Caco-2 (cell line): Measurements from ENCODE around the gene NPFFR1. TPM values are rescaled to one million over a fixed set of nuclear protein-coding genes. Genes with fewer than 3 reads are reported as not detected.

Experiments
- BruUV-seq: library from RNA; stranded (reverse); fragments of 400-500 nt; replicated peaks from 2 replicates; lab custom pipeline; 2021; lab: Mats Ljungman, UMichigan
- CTCF ChIA-PET: fragments of 300-600 bp; sonication (Branson Sonifier 250); formaldehyde crosslinking; loops from one replicate; lab custom pipeline; 2022; ENCODE audit warnings: antibody characterized with exemption; lab: Charles Lee
- POLR2A ChIA-PET: fragments of 300-600 bp; sonication (Branson Sonifier 250); formaldehyde crosslinking; loops from one replicate; lab custom pipeline; 2022; ENCODE audit warnings: antibody characterized with exemption; lab: Charles Lee
- DNase-seq, 2 experiments: peaks; one replicate each; pipeline versions ENCODE4 v3.0.0 to v3.0.0-alpha.2; 2020 to 2022
- H3K27me3 ChIP-seq: replicated peaks from 2 replicates; pipeline ENCODE4 v1.6.0; 2011; ENCODE audit warnings: low read length; ENCODE audit not compliant: control insufficient read depth, insufficient read depth
- H3K36me3 ChIP-seq: 2 replicates; pipeline ENCODE4 v1.5.1; 2011; ENCODE audit warnings: low read length; ENCODE audit not compliant: control insufficient read depth, insufficient read depth
- H3K4me1 ChIP-seq: fragments of 250-450 bp; sonication (Bioruptor Pico); 2 replicates; pipeline ENCODE4 v1.5.1; 2020; ENCODE audit warnings: mild to moderate bottlenecking
- H3K4me3 ChIP-seq: 2 replicates; pipeline ENCODE4 v1.5.1; 2011; ENCODE audit warnings: low read depth, mild to moderate bottlenecking, control low read depth, low read length
- H3K9me3 ChIP-seq: fragments of 250-450 bp; sonication (Bioruptor Pico); 2 replicates; pipeline ENCODE4 v1.5.1; 2020; ENCODE audit warnings: mild to moderate bottlenecking, moderate library complexity
- H3K27ac Mint-ChIP-seq: one replicate; pipeline ENCODE4 v1.8.0; 2022; ENCODE audit warnings: mixed read lengths; ENCODE audit not compliant: unreplicated experiment
- H3K27me3 Mint-ChIP-seq: one replicate; pipeline ENCODE4 v1.8.0; 2022; ENCODE audit warnings: mixed read lengths; ENCODE audit not compliant: insufficient read depth, unreplicated experiment
- H3K36me3 Mint-ChIP-seq: one replicate; pipeline ENCODE4 v1.8.0; 2022; ENCODE audit warnings: mild to moderate bottlenecking, mixed read lengths; ENCODE audit not compliant: insufficient read depth, unreplicated experiment
- H3K4me1 Mint-ChIP-seq: one replicate; pipeline ENCODE4 v1.8.0; 2022; ENCODE audit warnings: low read depth, mixed read lengths; ENCODE audit not compliant: unreplicated experiment
- H3K4me3 Mint-ChIP-seq: one replicate; pipeline ENCODE4 v1.8.0; 2022; ENCODE audit warnings: mild to moderate bottlenecking, moderate library complexity, mixed read lengths; ENCODE audit not compliant: unreplicated experiment
- H3K9me3 Mint-ChIP-seq: one replicate; pipeline ENCODE4 v1.8.0; 2022; ENCODE audit warnings: mixed read lengths; ENCODE audit not compliant: unreplicated experiment
- CTCF ChIP-seq, 2 experiments: fragments of 200-600 bp in 1 of 2; IDR thresholded peaks; 1 replicate in 1 of 2; 2 replicates in 1 of 2; pipeline versions ENCODE4 v1.5.1 to v1.8.0; 2011 to 2022; ENCODE audit warnings: antibody characterized with exemption in 1 of 2, control low read depth in 1 of 2, inconsistent platforms in 1 of 2, low read depth in 1 of 2, low read length in 1 of 2, mild to moderate bottlenecking in 1 of 2, moderate library complexity in 1 of 2; ENCODE audit not compliant: insufficient read depth in 1 of 2, severe bottlenecking in 1 of 2, unreplicated experiment in 1 of 2
- intact Hi-C: fragments of 100-400 bp; cut with micrococcal nuclease; formaldehyde crosslinking; loops from one replicate; pipeline ENCODE4 v1.10.0; 2022; ENCODE audit not compliant: unreplicated experiment
- total RNA-seq: library from RNA; stranded (reverse); gene quantifications from 2 replicates; pipeline ENCODE4 v1.2.3, GENCODE V29; 2022

Gene NPFFR1
- total RNA-seq, 1 experiment from 2014 or later, result not detected

DNA sequence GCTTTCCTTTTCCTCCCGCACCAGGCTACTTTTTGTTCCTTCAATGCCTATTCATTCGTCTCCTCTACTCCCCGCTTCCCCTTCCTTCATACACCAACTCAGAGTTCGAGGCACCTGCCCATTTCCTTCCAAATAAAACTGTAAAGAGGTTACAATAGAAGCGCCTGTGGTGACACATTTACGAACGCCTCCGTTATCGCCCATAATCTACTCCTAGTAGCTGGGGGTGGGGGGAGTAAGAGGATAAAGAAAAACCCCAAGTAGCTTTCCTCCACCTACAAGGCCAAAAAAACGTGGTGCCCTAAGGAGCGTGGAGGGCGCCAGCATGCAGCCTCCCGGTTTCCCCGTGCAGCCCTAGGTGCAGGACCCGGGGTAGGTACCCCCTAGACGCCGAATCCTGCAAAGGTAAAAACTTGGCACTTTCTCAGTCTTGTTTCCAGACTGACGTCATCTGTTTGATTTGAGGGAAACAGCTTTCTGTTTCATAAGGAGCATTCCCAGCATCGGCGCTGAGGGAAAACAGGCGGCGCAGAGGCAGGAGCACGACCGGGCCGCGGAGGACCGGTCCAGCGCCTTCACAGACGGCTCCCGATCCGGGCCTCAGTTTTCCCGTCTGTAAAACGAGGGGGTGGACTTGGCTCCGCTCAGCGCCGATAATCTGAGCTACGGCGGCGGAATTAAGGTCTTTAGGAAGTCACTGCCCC is 51.5 kb downstream of the NPFFR1 start:
- ChIA-PET POLR2A (interaction anchor here (0.6 to 2.4 kb wide), 19 partner anchors 9 to 374 kb away, joined by 3 to 25 read pairs (median 4); partner anchors contain the start of genes EIF4EBP2, SAR1A and TYSND1), CTCF (interaction anchor here (0.5 to 3.7 kb wide), 8 partner anchors 10 to 155 kb away, joined by 3 to 80 read pairs (median 19); partner anchors contain the start of gene TYSND1)
- Histone ChIP-seq H3K4me3 (peak overlapping the region; percentile 85), H3K4me1 (peaks cover 26% of the 10 kb centered on the region), H3K27me3 (no peaks in the 10 kb centered on the region), H3K9me3 (no peaks in the 10 kb centered on the region; the same call in 1 of the 2 replicates), H3K36me3 (peaks cover 2% of the 10 kb centered on the region; the same call in 1 of the 2 replicates)
- H3K4me3 Mint-ChIP-seq, result peak overlapping the region; percentile 76
- no peak for TF ChIP-seq CTCF (IDR thresholded peaks at IDR 0.05; ENCODE audit: insufficient read depth in 1 of 2, low read depth in 1 of 2, low read length in 1 of 2, severe bottlenecking in 1 of 2, unreplicated experiment in 1 of 2)
- no peaks in the 10 kb centered on the region for H3K27me3 Mint-ChIP-seq
- peak; percentile 80 for DNase-seq
- H3K27ac Mint-ChIP-seq, result peak overlapping the region; percentile 99
- H3K36me3 Mint-ChIP-seq, result peaks cover 54% of the 10 kb centered on the region
- BruUV-seq, result no TSS peak
- no peaks in the 10 kb centered on the region for H3K9me3 Mint-ChIP-seq
- H3K4me1 Mint-ChIP-seq, result peaks cover 19% of the 10 kb centered on the region
- intact Hi-C loops, result loop anchor here (2.0 kb wide), 2 partner anchors 32 to 150 kb away; partner anchors contain the start of gene LRRC20

DNA sequence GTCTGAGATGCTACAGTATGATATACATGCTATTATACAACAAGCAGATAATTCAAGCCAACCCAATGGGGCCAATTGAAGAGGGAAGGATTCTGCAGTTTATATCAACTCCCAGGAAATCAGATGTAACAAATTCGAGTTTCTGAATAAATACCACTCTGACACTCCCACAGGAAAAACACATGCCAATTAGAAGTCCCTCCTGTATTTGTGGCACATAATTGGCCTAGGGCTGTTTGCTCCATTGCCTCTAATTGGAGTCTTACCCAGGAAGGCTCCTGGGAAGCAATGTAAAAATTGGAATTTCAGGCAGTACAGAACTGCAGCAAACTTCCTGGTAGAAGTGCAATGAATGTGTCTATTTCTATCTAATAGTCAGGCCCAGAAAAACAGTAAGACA is 55.3 kb downstream of the NPFFR1 start:
- POLR2A ChIA-PET, result no interaction called here
- no peaks in the 10 kb centered on the region for H3K27me3 Mint-ChIP-seq
- no TSS peak for BruUV-seq
- peaks cover 16% of the 10 kb centered on the region for H3K4me1 ChIP-seq
- no peak for DNase-seq
- H3K36me3 Mint-ChIP-seq, result peaks cover 68% of the 10 kb centered on the region
- intact Hi-C loops, result loop anchor here (10.0 kb wide), 1 partner anchor 316 kb away; no protein-coding TSS in a partner anchor
- no peak for TF ChIP-seq CTCF (IDR thresholded peaks at IDR 0.05; ENCODE audit: insufficient read depth in 1 of 2, low read depth in 1 of 2, low read length in 1 of 2, severe bottlenecking in 1 of 2, unreplicated experiment in 1 of 2)
- peaks cover 19% of the 10 kb centered on the region for H3K4me1 Mint-ChIP-seq
- no peaks in the 10 kb centered on the region for H3K9me3 Mint-ChIP-seq
- no peak overlapping the region for H3K4me3 Mint-ChIP-seq
- no peaks in the 10 kb centered on the region for H3K27me3 ChIP-seq
- CTCF ChIA-PET, result interaction anchor here (1.2 to 4.3 kb wide), 3 partner anchors 37 to 136 kb away, joined by 3 to 21 read pairs (median 6); no protein-coding TSS in a partner anchor
- no peaks in the 10 kb centered on the region for H3K9me3 ChIP-seq
- H3K36me3 ChIP-seq, result peaks cover 2% of the 10 kb centered on the region; the same call in 1 of the 2 replicates
- no peak overlapping the region for H3K4me3 ChIP-seq
- H3K27ac Mint-ChIP-seq, result no peak overlapping the region

DNA sequence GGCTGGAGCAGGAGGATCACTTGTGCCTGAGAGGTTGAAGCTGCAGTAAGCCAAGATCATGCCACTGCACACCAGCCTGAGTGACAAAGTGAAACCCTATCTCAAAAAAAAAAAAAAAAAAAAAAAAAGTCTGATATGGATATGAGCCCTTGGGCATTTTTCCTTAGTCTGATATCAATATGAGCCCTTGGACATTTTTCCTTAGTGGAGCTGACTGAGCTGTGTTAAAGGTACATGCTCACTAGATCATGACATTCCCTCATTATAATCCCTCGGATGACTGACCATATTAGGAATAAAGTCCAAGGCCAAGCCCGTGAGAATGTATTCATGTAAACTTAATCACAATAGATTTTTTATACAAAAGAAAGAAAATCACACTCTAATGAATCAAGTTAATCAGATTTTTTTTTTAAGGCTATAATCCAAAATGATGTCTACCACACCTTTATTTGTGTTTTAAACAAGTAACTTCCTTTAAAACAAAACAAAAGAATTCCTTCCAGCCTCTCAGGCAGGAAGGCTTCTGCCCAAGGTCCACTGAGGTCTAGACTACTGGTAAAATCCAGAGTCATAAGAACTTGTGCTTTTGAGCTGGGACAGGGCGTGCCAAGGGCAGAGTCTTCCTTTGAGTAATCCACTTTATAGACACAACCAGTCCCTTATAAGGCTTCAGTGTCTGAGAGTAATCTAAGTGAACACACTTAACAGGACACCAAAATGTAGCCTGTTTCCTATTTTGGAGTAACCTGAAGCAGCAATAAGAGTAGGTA is 56.1 kb downstream of the NPFFR1 start:
- Mint-ChIP-seq H3K4me1 (peaks cover 19% of the 10 kb centered on the region), H3K4me3 (no peak overlapping the region), H3K9me3 (no peaks in the 10 kb centered on the region), H3K27ac (no peak overlapping the region), H3K36me3 (peaks cover 66% of the 10 kb centered on the region), H3K27me3 (no peaks in the 10 kb centered on the region)
- Histone ChIP-seq H3K27me3 (no peaks in the 10 kb centered on the region), H3K4me3 (no peak overlapping the region), H3K9me3 (no peaks in the 10 kb centered on the region), H3K36me3 (peaks cover 2% of the 10 kb centered on the region; the same call in 1 of the 2 replicates), H3K4me1 (peaks cover 16% of the 10 kb centered on the region)
- CTCF ChIA-PET, result interaction anchor here (0.7 to 4.3 kb wide), 6 partner anchors 37 to 270 kb away, joined by 3 to 21 read pairs (median 5); partner anchors contain the start of gene TYSND1
- no TSS peak for BruUV-seq
- no peak for TF ChIP-seq CTCF (IDR thresholded peaks at IDR 0.05; ENCODE audit: insufficient read depth in 1 of 2, low read depth in 1 of 2, low read length in 1 of 2, severe bottlenecking in 1 of 2, unreplicated experiment in 1 of 2)
- DNase-seq, result no peak
- POLR2A ChIA-PET, result interaction anchor here (0.7 kb wide), 1 partner anchor 68 kb away, joined by 13 read pairs; no protein-coding TSS in a partner anchor
- intact Hi-C loops, result loop anchor here (10.0 kb wide), 1 partner anchor 317 kb away; no protein-coding TSS in a partner anchor
